ENCODE data around the gene PRKAG2.

DNA sequence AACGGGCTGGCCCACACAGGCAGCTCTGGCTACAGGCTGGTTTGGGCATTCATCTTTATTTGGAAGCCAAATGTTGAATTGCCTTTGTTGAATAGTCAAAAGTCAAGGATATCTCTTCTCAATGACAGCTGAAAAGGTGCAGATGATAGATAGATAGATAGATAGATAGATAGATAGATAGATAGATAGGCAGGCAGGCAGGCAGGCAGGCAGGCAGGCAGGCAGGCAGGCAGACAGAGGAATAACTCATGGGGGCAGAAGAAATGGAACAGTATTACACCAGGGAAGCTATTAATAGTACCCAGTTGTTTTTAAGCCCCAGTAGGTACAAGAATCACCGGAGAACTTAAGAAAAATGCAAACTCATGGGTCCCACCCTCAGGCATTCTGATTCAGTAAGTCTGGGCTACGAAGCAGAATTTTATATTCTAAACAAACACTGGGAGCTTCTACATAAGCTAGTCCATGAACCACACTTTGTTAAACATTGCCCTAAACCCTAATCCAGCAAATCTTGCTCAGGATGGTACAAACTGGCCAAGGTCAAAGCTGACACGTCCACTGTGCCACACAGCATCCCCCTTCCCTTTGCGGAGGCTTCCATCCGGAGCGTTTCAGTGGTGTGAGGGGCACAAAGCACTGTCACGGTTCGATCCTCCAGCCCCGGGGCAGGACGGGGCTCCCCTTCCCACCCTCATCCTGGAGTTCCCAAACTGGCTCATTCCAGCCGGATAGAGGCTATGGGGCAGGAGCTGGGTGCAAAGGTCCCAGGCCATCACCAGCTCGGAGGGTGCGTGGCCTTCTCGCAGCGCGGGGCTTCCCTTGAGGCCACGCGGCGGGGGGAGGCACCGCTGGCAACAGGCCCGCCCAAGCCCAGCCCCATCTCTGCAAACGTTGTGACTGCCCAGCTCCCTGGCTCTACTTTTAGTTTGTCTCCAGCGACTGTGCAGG lies 6.7 kb downstream of the PRKAG2 start:
- TF ChIP-seq, protein P1, sequence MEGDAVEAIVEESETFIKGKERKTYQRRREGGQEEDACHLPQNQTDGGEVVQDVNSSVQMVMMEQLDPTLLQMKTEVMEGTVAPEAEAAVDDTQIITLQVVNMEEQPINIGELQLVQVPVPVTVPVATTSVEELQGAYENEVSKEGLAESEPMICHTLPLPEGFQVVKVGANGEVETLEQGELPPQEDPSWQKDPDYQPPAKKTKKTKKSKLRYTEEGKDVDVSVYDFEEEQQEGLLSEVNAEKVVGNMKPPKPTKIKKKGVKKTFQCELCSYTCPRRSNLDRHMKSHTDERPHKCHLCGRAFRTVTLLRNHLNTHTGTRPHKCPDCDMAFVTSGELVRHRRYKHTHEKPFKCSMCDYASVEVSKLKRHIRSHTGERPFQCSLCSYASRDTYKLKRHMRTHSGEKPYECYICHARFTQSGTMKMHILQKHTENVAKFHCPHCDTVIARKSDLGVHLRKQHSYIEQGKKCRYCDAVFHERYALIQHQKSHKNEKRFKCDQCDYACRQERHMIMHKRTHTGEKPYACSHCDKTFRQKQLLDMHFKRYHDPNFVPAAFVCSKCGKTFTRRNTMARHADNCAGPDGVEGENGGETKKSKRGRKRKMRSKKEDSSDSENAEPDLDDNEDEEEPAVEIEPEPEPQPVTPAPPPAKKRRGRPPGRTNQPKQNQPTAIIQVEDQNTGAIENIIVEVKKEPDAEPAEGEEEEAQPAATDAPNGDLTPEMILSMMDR (conservative IDR thresholded peaks at IDR 0.05 in 1 of 2, IDR thresholded peaks at IDR 0.05 in 1 of 2; ENCODE audit: extremely low read depth in 1 of 2, insufficient read depth in 1 of 2, low read depth in 1 of 2, low read length in 2 of 2), result no peak
- no peak for TF ChIP-seq EZH2 (IDR thresholded peaks at IDR 0.05; ENCODE audit: borderline replicate concordance, low read length)

All from mammary epithelial cell (primary cell).